Activated CD4-positive, alpha-beta T cell treated with anti-CD3 and anti-CD28 coated beads for 36 hours (primary cell): ENCODE results near the gene CEP85L. TPM values are rescaled to one million over a fixed set of nuclear protein-coding genes. Genes with fewer than 3 reads are reported as not detected.
A peak's percentile ranks its signal among the peaks of the same experiment; 100 is the strongest.

Source experiments
- ATAC-seq: fragments of 200-7000 bp; cut with Tn5 transposase; one replicate; pipeline ENCODE4 v1.10.0; 2021; ENCODE audit warnings: mild to moderate bottlenecking, moderate library complexity
- CTCF ChIA-PET: fragments of 350-600 bp; sonication (Branson Sonifier 250); formaldehyde crosslinking; loops from one replicate; lab custom pipeline; 2021; ENCODE audit warnings: antibody characterized with exemption; lab: Charles Lee
- POLR2A ChIA-PET: fragments of 350-600 bp; sonication (Branson Sonifier 250); formaldehyde crosslinking; loops from one replicate; lab custom pipeline; 2021; ENCODE audit warnings: antibody characterized with exemption, inconsistent platforms; lab: Charles Lee
- DNase-seq: peaks from one replicate; pipeline ENCODE4 v3.0.0-alpha.2; 2020
- H3K27ac Mint-ChIP-seq: one replicate; pipeline ENCODE4 v1.8.0; 2021; ENCODE audit warnings: mixed read lengths
- H3K27me3 Mint-ChIP-seq: one replicate; pipeline ENCODE4 v1.8.0; 2021; ENCODE audit warnings: mixed read lengths
- H3K36me3 Mint-ChIP-seq: one replicate; pipeline ENCODE4 v1.8.0; 2021; ENCODE audit warnings: low read depth, mixed read lengths
- H3K4me1 Mint-ChIP-seq: one replicate; pipeline ENCODE4 v1.8.0; 2021; ENCODE audit warnings: mixed read lengths
- H3K4me3 Mint-ChIP-seq: one replicate; pipeline ENCODE4 v1.8.0; 2021; ENCODE audit warnings: mild to moderate bottlenecking, moderate library complexity, mixed read lengths
- H3K9me3 Mint-ChIP-seq: one replicate; pipeline ENCODE4 v1.8.0; 2021; ENCODE audit warnings: low read depth, mixed read lengths
- intact Hi-C, 2 experiments: fragments of 100-400 bp; cut with DNase I in 1 of 2; cut with micrococcal nuclease in 1 of 2; formaldehyde crosslinking; loops; one replicate each; pipeline versions ENCODE4 v1.14.2 to v1.15.1; 2022 to 2024; cut with DNase I, micrococcal nuclease
- total RNA-seq, 2 experiments: library from RNA; stranded (reverse); gene quantifications; one replicate each; pipeline ENCODE4 v1.2.3, GENCODE V29; 2021

The CEP85L gene
- 10 to 100 TPM; 29.5 to 29.7 TPM for total RNA-seq

GRCh38 chr6:118651282-118652050, at the start of gene CEP85L:
TSS of gene CEP85L (minus strand) at chr6:118651591. CDS start at chr6:118651269, 322 bp downstream.
- Mint-ChIP-seq H3K36me3 (peaks cover 13% of the 10 kb centered on the region), H3K27ac (peak within 1 kb of the TSS; percentile 94), H3K27me3 (no peaks in the 10 kb centered on the region), H3K4me3 (peak within 1 kb of the TSS; percentile 85), H3K4me1 (peaks cover 50% of the 10 kb centered on the region), H3K9me3 (no peaks in the 10 kb centered on the region)
- ChIA-PET CTCF (interaction anchor here (0.6 to 1.6 kb wide), 8 partner anchors 10 to 132 kb away, joined by 3 to 6 read pairs (median 3); no protein-coding TSS in a partner anchor), POLR2A (interaction anchor here (0.9 to 1.2 kb wide), 5 partner anchors 8 to 75 kb away, joined by 3 to 6 read pairs (median 5); no protein-coding TSS in a partner anchor)
- intact Hi-C loops: loop anchor here (1.0 to 10.0 kb wide), 15 partner anchors 13 to 1049 kb away; partner anchors contain the start of genes ASF1A (in 2 of the 2), MAN1A1 (in 2 of the 2), MCM9 (in 2 of the 2) and FAM184A (in 1 of the 2)
- peak; percentile 93 for ATAC-seq
- peak; percentile 96 for DNase-seq

GRCh38 chr6:118700531-118700930, 49.1 kb upstream of the CEP85L start:
- H3K4me1 Mint-ChIP-seq: peaks cover 73% of the 10 kb centered on the region
- H3K27ac Mint-ChIP-seq: peak overlapping the region; percentile 32
- DNase-seq (no peak), ATAC-seq (no peak)
- intact Hi-C loops: loop anchor here in 1 of 2 experiments (10.0 kb wide), 1 partner anchor 644 kb away; the partner anchor contains the start of gene MAN1A1
- H3K4me3 Mint-ChIP-seq: no peak overlapping the region
- ChIA-PET CTCF (no interaction called here), POLR2A (no interaction called here)
- peaks cover 48% of the 10 kb centered on the region for H3K36me3 Mint-ChIP-seq
- no peaks in the 10 kb centered on the region for H3K27me3 Mint-ChIP-seq
- no peaks in the 10 kb centered on the region for H3K9me3 Mint-ChIP-seq

- no peak for DNase-seq
- POLR2A ChIA-PET: interaction anchor here (0.6 to 1.3 kb wide), 4 partner anchors 8 to 198 kb away, joined by 3 to 7 read pairs (median 5); no protein-coding TSS in a partner anchor
- Mint-ChIP-seq H3K27ac (no peak overlapping the region), H3K27me3 (no peaks in the 10 kb centered on the region), H3K36me3 (peaks cover 57% of the 10 kb centered on the region), H3K4me1 (peaks cover 74% of the 10 kb centered on the region), H3K4me3 (no peak overlapping the region), H3K9me3 (peaks cover 5% of the 10 kb centered on the region)
- ATAC-seq: peak; percentile 44
- CTCF ChIA-PET: interaction anchor here (1.0 to 2.2 kb wide), 7 partner anchors 9 to 77 kb away, joined by 3 to 7 read pairs (median 5); no protein-coding TSS in a partner anchor
- intact Hi-C loops: no loop called here
These were observed 46.2 kb upstream of the CEP85L start for GRCh38 chr6:118697554-118697953.

GRCh38 chr6:118696271-118696670, 44.9 kb upstream of the CEP85L start:
- Mint-ChIP-seq H3K36me3 (peaks cover 52% of the 10 kb centered on the region), H3K27me3 (no peaks in the 10 kb centered on the region), H3K4me1 (peaks cover 75% of the 10 kb centered on the region), H3K9me3 (peaks cover 5% of the 10 kb centered on the region), H3K27ac (no peak overlapping the region), H3K4me3 (no peak overlapping the region)
- DNase-seq (no peak), ATAC-seq (no peak)
- CTCF ChIA-PET: interaction anchor here (0.8 to 1.8 kb wide), 5 partner anchors 8 to 60 kb away, joined by 3 to 5 read pairs (median 3); no protein-coding TSS in a partner anchor
- intact Hi-C loops: no loop called here
- POLR2A ChIA-PET: no interaction called here

DNA sequence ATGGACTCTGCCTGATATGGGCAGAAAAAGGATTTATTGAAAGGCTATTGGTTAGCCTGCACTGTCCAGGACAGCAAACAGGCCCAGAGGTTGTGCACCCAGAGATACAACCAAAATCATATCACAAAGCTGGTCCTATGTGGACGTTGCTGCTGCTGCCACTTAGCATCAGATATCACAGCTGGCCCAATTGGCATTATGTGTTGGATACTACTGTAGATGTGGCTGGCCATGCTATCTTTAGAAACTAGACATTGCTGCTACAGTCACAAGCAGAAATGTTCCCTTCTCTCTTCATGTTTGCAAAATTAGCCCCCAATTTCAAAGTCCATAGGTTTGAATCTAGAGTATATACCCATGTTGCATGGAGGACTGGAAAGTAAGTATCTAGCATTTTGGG, 42.2 kb upstream of the CEP85L start:
- POLR2A ChIA-PET: interaction anchor here (0.6 kb wide), 1 partner anchor 11 kb away, joined by 3 read pairs; no protein-coding TSS in a partner anchor
- Mint-ChIP-seq H3K9me3 (peaks cover 5% of the 10 kb centered on the region), H3K36me3 (peaks cover 56% of the 10 kb centered on the region), H3K27me3 (no peaks in the 10 kb centered on the region), H3K4me3 (no peak overlapping the region), H3K4me1 (peaks cover 72% of the 10 kb centered on the region), H3K27ac (no peak overlapping the region)
- DNase-seq: no peak
- intact Hi-C loops: no loop called here
- CTCF ChIA-PET: interaction anchor here (1.2 to 1.7 kb wide), 4 partner anchors 9 to 107 kb away, joined by 3 to 8 read pairs (median 6); no protein-coding TSS in a partner anchor
- ATAC-seq: no peak

DNA sequence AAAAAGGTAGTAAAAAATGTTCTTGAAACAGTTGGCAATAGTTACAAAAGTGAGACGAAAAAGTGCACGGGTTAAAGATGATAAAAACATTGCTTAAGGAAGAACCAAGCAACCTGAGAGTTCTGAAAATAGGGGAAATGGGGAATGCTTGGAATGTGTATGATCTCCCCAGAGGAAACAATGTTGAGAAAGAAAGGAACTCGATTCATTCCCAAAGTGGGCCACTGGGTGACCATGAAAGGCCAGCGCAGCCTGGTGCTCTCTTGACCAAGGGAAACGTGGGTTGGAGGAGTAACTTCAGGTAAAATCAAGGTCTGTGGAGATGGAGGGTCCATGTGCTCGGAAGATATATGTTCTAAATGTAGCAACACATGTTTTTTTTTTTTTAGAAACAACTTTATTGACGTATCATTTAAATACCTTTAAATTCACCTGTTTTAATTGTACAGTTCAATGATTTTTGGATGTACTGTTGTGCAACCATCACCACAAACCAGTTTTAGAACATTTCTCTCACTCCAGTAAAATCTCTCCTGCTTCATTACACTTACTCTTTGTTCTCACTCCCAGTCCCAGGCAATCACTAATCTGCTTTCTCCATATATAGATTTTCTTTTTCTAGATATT, 34.5 kb upstream of the CEP85L start:
- ChIA-PET CTCF (interaction anchor here (2.0 kb wide), 1 partner anchor 12 kb away, joined by 7 read pairs; no protein-coding TSS in a partner anchor), POLR2A (no interaction called here)
- H3K4me1 Mint-ChIP-seq: peaks cover 70% of the 10 kb centered on the region
- peak overlapping the region; percentile 40 for H3K27ac Mint-ChIP-seq
- no peak for ATAC-seq
- H3K9me3 Mint-ChIP-seq: no peaks in the 10 kb centered on the region
- DNase-seq: no peak
- peaks cover 38% of the 10 kb centered on the region for H3K36me3 Mint-ChIP-seq
- no peaks in the 10 kb centered on the region for H3K27me3 Mint-ChIP-seq
- H3K4me3 Mint-ChIP-seq: no peak overlapping the region
- intact Hi-C loops: loop anchor here in 1 of 2 experiments (2.0 kb wide), 1 partner anchor 23 kb away; no protein-coding TSS in a partner anchor

DNA sequence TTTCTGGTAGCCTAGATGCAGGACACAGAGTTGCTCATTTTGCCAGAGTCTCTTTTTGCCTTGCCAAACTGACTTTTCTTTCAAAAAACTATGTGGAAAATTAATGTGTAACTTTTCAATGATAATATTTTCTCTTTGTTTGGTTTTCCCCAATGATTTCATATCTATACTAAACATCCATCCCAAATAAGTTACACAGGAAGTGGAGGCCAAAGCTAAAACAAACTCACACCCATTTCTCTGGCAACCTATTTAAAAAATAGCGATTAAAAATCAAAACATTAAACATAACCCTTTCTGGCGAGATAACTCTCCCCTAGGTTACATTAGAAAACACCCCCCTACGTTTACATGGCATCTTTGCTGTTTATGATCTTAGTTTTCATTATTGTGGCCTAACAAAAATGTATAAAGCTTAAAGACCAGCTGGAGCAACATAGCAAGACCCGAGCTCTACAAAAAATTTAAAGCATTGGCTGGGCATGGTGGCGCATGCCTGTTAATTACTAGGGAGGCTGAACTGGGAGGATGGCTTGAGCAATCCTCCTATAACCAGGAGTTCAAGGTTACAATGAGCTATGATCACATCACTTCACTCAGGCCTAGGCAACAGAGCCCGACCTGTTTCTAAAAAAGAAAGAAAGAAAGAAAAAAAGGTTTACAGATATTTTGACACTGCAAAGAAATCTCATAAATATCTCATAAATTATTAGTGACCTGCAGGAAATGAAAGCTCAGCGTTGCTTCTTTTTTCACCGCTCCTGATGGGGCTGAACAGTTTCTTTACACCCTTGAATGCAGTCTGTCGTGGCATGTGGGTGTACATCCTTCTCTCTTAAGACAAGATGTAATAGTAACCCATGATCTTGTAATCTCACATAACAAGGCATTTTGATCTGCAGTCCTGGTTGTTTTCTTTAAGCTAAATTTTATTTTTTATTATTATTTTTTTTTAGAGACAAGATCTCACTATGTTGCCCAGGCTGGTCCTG, 32.8 kb upstream of the CEP85L start:
- ChIA-PET CTCF (interaction anchor here (0.7 to 2.6 kb wide), 15 partner anchors 8 to 412 kb away, joined by 3 to 10 read pairs (median 4); no protein-coding TSS in a partner anchor), POLR2A (interaction anchor here (0.7 to 1.2 kb wide), 2 partner anchors 36 to 1007 kb away, joined by 3 to 4 read pairs; no protein-coding TSS in a partner anchor)
- Mint-ChIP-seq H3K4me1 (peaks cover 73% of the 10 kb centered on the region), H3K4me3 (no peak overlapping the region), H3K36me3 (peaks cover 28% of the 10 kb centered on the region), H3K27me3 (no peaks in the 10 kb centered on the region), H3K9me3 (no peaks in the 10 kb centered on the region), H3K27ac (peak overlapping the region; percentile 32)
- no peak for ATAC-seq
- no peak for DNase-seq
- intact Hi-C loops: no loop called here

- DNase-seq (peak; percentile 58), ATAC-seq (peak; percentile 89)
- intact Hi-C loops: loop anchor here (1.0 to 2.0 kb wide), 2 partner anchors 28 to 30 kb away; no protein-coding TSS in a partner anchor
- Mint-ChIP-seq H3K9me3 (no peaks in the 10 kb centered on the region), H3K4me1 (peaks cover 62% of the 10 kb centered on the region), H3K27me3 (no peaks in the 10 kb centered on the region), H3K36me3 (peaks cover 24% of the 10 kb centered on the region), H3K4me3 (peak overlapping the region; percentile 30), H3K27ac (peak overlapping the region; percentile 74)
- POLR2A ChIA-PET: no interaction called here
- CTCF ChIA-PET: interaction anchor here (0.7 to 1.5 kb wide), 5 partner anchors 9 to 120 kb away, joined by 3 to 7 read pairs (median 4); no protein-coding TSS in a partner anchor
These were observed 29.2 kb upstream of the CEP85L start for GRCh38 chr6:118680452-118681095.

DNA sequence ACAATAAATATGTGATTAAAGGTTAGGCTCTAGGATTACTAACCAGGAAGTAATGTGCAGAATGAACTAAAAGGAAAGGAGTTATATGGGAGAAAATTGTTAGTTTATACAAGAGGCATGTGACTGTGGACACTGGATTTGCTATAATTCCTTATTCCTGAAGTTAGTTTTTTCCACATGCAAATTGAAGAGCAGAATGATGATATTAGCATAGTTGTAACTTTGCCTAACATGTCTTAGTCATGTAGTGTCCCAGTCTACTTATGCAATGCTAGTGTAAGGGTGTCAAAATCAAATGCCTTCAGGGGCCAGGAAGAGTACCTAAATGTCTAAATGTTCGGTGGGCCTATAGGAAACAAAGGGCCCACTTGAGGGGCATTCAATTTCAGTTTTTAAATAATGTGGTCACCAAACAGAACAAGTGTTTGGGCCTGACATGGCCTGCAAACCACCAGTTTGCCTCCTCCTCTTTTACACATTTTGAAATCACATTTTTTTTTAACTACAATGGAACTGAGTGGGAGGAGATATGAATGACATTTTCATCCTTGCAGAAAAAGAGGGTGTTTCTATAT, 28.0 kb upstream of the CEP85L start:
- no peak for DNase-seq
- Mint-ChIP-seq H3K4me3 (no peak overlapping the region), H3K9me3 (no peaks in the 10 kb centered on the region), H3K27ac (peak overlapping the region; percentile 64), H3K4me1 (peaks cover 62% of the 10 kb centered on the region), H3K36me3 (peaks cover 26% of the 10 kb centered on the region), H3K27me3 (no peaks in the 10 kb centered on the region)
- intact Hi-C loops: no loop called here
- ChIA-PET CTCF (interaction anchor here (1.4 kb wide), 1 partner anchor 8 kb away, joined by 3 read pairs; no protein-coding TSS in a partner anchor), POLR2A (no interaction called here)
- peak; percentile 24 for ATAC-seq
